ENCODE measurements around the gene IQSEC3.

The IQSEC3 gene

DNA sequence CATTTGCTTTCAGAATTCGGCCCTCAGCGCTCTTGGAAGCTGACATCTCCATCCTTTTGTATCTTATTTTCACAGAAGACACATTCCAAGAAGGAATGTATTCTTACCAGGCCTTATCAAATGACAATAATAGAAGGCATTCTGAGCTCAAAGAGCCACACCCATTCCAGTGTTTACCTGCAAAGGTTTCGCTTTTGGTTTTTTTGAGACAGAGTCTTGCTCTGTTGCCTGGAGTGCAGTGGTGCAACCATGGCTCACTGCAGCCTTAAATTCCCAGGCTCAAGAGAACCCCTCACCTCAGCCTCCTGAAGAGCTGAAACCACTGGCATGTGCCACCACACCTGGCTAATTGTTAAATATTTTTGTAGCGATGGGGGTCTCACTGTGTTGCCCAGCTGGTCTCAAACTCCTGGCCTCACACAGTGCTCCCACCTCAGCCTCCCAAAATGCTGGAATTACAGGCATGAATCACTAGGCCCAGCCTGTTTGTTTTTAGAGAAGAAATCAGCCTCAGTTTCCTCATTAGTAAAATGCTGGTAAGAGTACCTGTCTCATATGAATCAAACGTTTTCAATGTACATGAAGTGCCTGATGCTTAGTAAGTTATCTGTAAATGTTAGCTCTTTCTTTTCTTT is 78.2 kb downstream of the IQSEC3 start:
- no peak overlapping the region for H3K4me3 ChIP-seq (ENCODE audit: low read depth, low read length)
- no peak for DNase-seq (ENCODE audit: low read depth)
- TF ChIP-seq, protein P1, sequence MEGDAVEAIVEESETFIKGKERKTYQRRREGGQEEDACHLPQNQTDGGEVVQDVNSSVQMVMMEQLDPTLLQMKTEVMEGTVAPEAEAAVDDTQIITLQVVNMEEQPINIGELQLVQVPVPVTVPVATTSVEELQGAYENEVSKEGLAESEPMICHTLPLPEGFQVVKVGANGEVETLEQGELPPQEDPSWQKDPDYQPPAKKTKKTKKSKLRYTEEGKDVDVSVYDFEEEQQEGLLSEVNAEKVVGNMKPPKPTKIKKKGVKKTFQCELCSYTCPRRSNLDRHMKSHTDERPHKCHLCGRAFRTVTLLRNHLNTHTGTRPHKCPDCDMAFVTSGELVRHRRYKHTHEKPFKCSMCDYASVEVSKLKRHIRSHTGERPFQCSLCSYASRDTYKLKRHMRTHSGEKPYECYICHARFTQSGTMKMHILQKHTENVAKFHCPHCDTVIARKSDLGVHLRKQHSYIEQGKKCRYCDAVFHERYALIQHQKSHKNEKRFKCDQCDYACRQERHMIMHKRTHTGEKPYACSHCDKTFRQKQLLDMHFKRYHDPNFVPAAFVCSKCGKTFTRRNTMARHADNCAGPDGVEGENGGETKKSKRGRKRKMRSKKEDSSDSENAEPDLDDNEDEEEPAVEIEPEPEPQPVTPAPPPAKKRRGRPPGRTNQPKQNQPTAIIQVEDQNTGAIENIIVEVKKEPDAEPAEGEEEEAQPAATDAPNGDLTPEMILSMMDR (conservative IDR thresholded peaks at IDR 0.05; ENCODE audit: low read depth, low read length) = no peak

DNA sequence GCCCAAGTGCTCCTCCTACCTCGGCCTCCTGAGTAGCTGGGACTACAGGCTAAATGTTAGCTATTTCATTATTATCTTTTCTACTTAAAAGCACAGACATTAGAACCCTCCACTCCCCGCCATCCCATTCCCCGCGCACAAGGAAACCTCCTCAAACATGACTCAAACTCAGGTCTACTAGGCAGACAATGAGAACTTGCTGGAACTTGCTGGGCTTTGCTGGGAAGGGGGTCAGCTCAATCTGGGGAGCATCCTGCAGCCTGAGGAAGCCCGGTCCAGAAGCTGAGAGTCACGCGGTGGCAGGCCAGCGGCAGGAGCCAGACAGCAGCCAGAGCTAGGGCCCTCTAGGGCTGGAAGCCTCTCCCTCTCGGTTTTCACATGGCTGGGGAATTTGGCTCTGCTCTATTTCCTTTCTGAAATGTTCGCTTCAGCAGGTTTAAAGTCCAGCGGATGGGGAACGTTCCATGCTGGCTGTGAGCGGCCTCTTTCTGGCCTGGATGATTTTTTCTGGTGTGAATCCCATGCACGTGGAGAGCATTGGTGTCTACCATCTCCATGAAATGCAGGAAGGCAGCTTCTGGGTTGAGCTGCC is 78.9 kb downstream of the IQSEC3 start:
- TF ChIP-seq, protein P1 (conservative IDR thresholded peaks at IDR 0.05; ENCODE audit: low read depth, low read length) = no peak
- H3K4me3 ChIP-seq (ENCODE audit: low read depth, low read length) = no peak overlapping the region

DNA sequence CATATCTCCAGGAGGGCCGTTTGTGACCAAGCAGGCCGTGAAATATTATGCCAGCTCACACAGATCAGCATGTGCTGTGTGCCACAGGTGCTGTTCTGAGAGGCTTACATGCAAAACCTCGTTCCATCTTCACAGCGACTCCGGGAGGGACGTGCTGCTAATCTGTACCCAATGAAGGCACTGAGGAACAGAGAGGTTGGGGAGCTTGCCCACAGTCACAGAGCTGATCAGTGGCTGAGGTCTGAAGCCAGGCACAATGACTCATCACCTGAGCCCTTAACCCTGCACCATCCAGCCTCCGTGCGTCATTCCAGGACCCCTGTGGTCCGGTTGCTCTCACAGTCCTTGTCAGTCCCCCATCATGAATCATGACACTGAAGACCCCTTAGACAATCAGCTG is 80.7 kb downstream of the IQSEC3 start:
- TF ChIP-seq, protein P1 (conservative IDR thresholded peaks at IDR 0.05; ENCODE audit: low read depth, low read length) = no peak
- H3K4me3 ChIP-seq (ENCODE audit: low read depth, low read length) = no peak overlapping the region
- DNase-seq (ENCODE audit: low read depth) = no peak

More for the DNA sequence above, 78.9 kb downstream of the IQSEC3 start:
- no peak for DNase-seq (ENCODE audit: low read depth)

DNA sequence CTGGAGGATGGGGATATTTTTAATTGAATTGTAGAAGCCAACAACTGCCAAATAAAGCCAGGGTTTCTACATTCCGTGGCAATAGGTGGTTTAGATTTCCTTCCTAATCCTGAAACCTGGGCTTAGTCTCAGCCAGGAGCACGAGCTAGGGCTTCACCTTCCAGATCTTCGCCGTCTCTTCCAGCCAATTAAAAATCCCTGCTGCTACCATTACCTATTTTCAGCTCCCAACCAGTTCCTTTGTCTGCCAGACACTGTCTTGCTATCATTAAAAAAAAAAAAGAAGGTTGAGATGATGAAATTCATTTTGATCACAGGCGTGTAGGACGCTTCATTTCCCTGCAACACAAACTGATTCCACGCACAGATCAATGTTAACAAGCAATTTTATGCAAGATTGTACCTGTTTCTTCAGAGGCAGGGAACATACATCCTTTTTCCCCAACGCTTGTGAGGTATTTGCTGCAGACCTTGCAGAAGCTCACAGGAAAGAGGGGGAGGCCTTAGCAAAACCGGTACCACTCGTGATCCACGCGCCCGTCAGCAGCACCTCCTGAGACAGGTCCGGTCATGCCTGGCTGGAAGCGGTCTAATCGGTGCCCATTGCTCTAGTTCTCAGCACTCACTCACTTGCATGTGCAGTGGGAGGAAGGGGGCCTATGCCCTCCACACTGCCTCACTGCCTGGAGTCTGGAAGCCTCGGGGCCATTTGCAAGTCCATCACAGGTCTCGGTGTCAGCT is 82.3 kb downstream of the IQSEC3 start:
- DNase-seq (ENCODE audit: low read depth) = no peak
- TF ChIP-seq, protein P1 (conservative IDR thresholded peaks at IDR 0.05; ENCODE audit: low read depth, low read length) = no peak
- no peak overlapping the region for H3K4me3 ChIP-seq (ENCODE audit: low read depth, low read length)

DNA sequence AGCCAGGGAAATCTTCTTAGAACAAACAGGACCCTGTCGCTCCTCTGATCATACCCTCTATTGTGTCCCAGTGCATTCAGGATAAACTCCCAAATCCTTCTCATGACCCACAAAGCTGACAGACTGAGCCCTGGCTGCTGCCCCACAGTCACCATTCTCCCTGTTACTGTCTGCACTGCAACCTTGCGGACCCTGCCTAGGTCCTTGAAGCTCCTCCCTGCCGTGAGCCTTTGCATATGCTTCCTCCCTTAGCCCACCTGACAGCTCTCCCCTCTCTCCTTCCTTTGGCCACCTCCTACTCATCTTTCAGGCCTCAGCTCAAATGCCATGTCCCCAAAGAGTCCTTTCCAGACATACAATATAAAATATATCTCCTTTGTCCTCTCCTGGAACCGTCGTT is 85.0 kb downstream of the IQSEC3 start:
- no peak for DNase-seq (ENCODE audit: low read depth)
- TF ChIP-seq, protein P1 (conservative IDR thresholded peaks at IDR 0.05; ENCODE audit: low read depth, low read length) = no peak
- no peak overlapping the region for H3K4me3 ChIP-seq (ENCODE audit: low read depth, low read length)

DNA sequence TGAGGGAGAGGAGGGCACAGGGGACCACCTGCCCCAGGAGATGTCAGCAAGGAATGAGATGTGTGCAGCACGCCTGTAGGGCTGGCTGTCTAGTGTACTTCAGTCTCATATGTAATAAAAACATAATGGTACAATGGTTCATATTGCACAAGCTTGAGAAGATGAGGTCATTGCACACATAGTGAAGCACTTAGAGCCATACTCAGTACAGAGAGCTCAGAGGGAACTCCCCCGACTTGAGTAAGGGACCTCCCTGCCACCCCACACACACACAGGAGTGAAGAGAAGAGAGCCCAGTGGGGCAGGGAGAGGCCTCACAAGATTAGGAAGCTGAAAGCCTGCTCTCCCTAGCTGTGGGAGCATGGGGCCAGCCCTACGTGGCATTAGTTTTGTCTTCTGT is 85.9 kb downstream of the IQSEC3 start:
- H3K4me3 ChIP-seq (ENCODE audit: low read depth, low read length) = no peak overlapping the region
- TF ChIP-seq, protein P1 (conservative IDR thresholded peaks at IDR 0.05; ENCODE audit: low read depth, low read length) = no peak
- peak; percentile 70 for DNase-seq (ENCODE audit: low read depth)

All from choroid plexus epithelial cell (primary cell).